Dedifferentiated amniotic fluid mesenchymal stem cell (primary cell): Measurements from ENCODE around the gene PRPH.
"Not testable (repeated sequence)": the region's sequence is repeated elsewhere in the genome, so short reads cannot be mapped to it uniquely, and the experiment has no call there.

Experiments
- DNase-seq: peaks from one replicate; pipeline ENCODE4 v3.0.0-alpha.2; 2016; ENCODE audit errors: extremely low spot score

PRPH gene

GRCh38 chr12:49276304-49277290 lies 18.4 kb upstream of the PRPH start:
- DNase-seq, result no peak

GRCh38 chr12:49277466-49277865 lies 17.5 kb upstream of the PRPH start:
- no peak for DNase-seq

GRCh38 chr12:49279706-49280159 lies 15.2 kb upstream of the PRPH start:
- DNase-seq, result no peak

GRCh38 chr12:49280545-49280944 lies 14.4 kb upstream of the PRPH start:
- DNase-seq, result not testable (repeated sequence)

- no peak for DNase-seq
These were observed 12.6 kb upstream of the PRPH start for GRCh38 chr12:49282302-49282701.

- not testable (repeated sequence) for DNase-seq
These were observed 12.1 kb upstream of the PRPH start for GRCh38 chr12:49282740-49283375.

GRCh38 chr12:49283541-49284429 lies 11.2 kb upstream of the PRPH start:
- DNase-seq, result no peak

GRCh38 chr12:49284672-49285071 lies 10.3 kb upstream of the PRPH start:
- DNase-seq, result no peak

- no peak for DNase-seq
These were observed 7.1 kb upstream of the PRPH start for GRCh38 chr12:49287876-49288275.

- peak; percentile 65 for DNase-seq
These were observed 6.5 kb upstream of the PRPH start for GRCh38 chr12:49288412-49288853.

- DNase-seq, result no peak
These were observed 5.9 kb upstream of the PRPH start for GRCh38 chr12:49288922-49289555.

GRCh38 chr12:49292729-49293055 lies 2.3 kb upstream of the PRPH start:
- no peak for DNase-seq

- DNase-seq, result no peak
These were observed 1.6 kb upstream of the PRPH start for GRCh38 chr12:49293056-49293956.

- DNase-seq, result no peak
These were observed 702 bp upstream of the PRPH start for GRCh38 chr12:49294086-49294803.

GRCh38 chr12:49294804-49295081 lies 204 bp upstream of the PRPH start:
- no peak for DNase-seq

- no peak for DNase-seq
These were observed 1.3 kb downstream of the PRPH start for GRCh38 chr12:49296034-49296835.

- DNase-seq, result no peak
These were observed 2.1 kb downstream of the PRPH start for GRCh38 chr12:49296836-49297694.

GRCh38 chr12:49297695-49298060 lies 2.7 kb downstream of the PRPH start:
- no peak for DNase-seq
